H1 (cell line): ENCODE results near the gene LRP1. TPM values are rescaled to one million over a fixed set of nuclear protein-coding genes. Genes with fewer than 3 reads are reported as not detected.

Experiments used
- CTCF ChIA-PET: fragments of 300-600 bp; sonication (Branson Sonifier 250); formaldehyde crosslinking; loops from one replicate; lab custom pipeline; 2021; ENCODE audit not compliant: partially characterized antibody; lab: Charles Lee
- POLR2A ChIA-PET: fragments of 300-600 bp; sonication (Branson Sonifier 250); formaldehyde crosslinking; loops from one replicate; lab custom pipeline; 2021; ENCODE audit warnings: inconsistent platforms; ENCODE audit not compliant: partially characterized antibody; lab: Charles Lee
- DNase-seq, 2 experiments: peaks; one replicate each; pipeline versions ENCODE4 v3.0.0 to v3.0.0-alpha.2; 2010 to 2022; ENCODE audit warnings: low spot score in 2 of 2, low read depth in 1 of 2, mixed read lengths in 1 of 2
- FAIRE-seq: peaks from 2 replicates; lab custom pipeline; 2011; peaks lifted over from hg19 to GRCh38; lab: Jason Lieb, UNC
- H2AFZ ChIP-seq: 2 replicates; pipeline ENCODE4 v1.8.1; 2012; ENCODE audit warnings: low read length, inconsistent platforms
- H2AK5ac ChIP-seq: 2 replicates; pipeline ENCODE4 v1.6.1; 2013; ENCODE audit warnings: low read depth, low read length
- H2BK120ac ChIP-seq: replicated peaks from 2 replicates; pipeline ENCODE3; 2013; ENCODE audit warnings: low read depth, low read length, inconsistent platforms
- H2BK12ac ChIP-seq: 2 replicates; pipeline ENCODE4 v1.6.1; 2013; ENCODE audit warnings: low read depth, low read length
- H2BK15ac ChIP-seq: 2 replicates; pipeline ENCODE4 v1.6.1; 2013; ENCODE audit warnings: low read length
- H2BK20ac ChIP-seq: 2 replicates; pipeline ENCODE4 v1.6.1; 2013; ENCODE audit warnings: low read length
- H2BK5ac ChIP-seq: 2 replicates; pipeline ENCODE4 v1.6.1; 2013; ENCODE audit warnings: low read depth, low read length
- H3K14ac ChIP-seq: 2 replicates; pipeline ENCODE4 v1.6.1; 2013; ENCODE audit warnings: inconsistent platforms; ENCODE audit not compliant: insufficient read length
- H3K18ac ChIP-seq: 2 replicates; pipeline ENCODE4 v1.6.1; 2013; ENCODE audit warnings: low read length; ENCODE audit errors: extremely low read depth
- H3K23ac ChIP-seq: 2 replicates; pipeline ENCODE4 v1.6.1; 2013; ENCODE audit warnings: inconsistent platforms; ENCODE audit not compliant: insufficient read length
- H3K23me2 ChIP-seq: 2 replicates; pipeline ENCODE4 v1.6.1; 2013; ENCODE audit warnings: low read depth, low read length
- H3K27ac ChIP-seq: 2 replicates; pipeline ENCODE4 v1.6.1; 2011; ENCODE audit warnings: low read depth, low read length, inconsistent platforms
- H3K27me3 ChIP-seq, 4 experiments: replicated peaks in 1 of 4; 1 replicate in 1 of 4; 2 replicates in 3 of 4; pipeline versions ENCODE4 v1.6.1 to v1.8.1; 2011 to 2013; ENCODE audit warnings: low read length in 3 of 4, mild to moderate bottlenecking in 3 of 4, inconsistent platforms in 2 of 4, mixed read lengths in 2 of 4, moderate library complexity in 1 of 4; ENCODE audit not compliant: control insufficient read depth in 3 of 4, insufficient read depth in 3 of 4; ENCODE audit errors: extremely low read depth in 1 of 4
- H3K36me3 ChIP-seq, 4 experiments: 2 replicates each; pipeline versions ENCODE4 v1.6.1 to v1.8.1; 2011 to 2013; ENCODE audit warnings: mild to moderate bottlenecking in 4 of 4, low read length in 3 of 4, moderate library complexity in 2 of 4, control low read depth in 1 of 4, inconsistent platforms in 1 of 4; ENCODE audit not compliant: insufficient read depth in 4 of 4, control insufficient read depth in 2 of 4
- H3K4ac ChIP-seq: replicated peaks from 2 replicates; pipeline ENCODE3; 2013; ENCODE audit warnings: low read length, low read depth, mixed read lengths, inconsistent platforms; ENCODE audit not compliant: insufficient read length
- H3K4me1 ChIP-seq, 4 experiments: replicated peaks in 1 of 4; 1 replicate in 1 of 4; 2 replicates in 3 of 4; pipeline versions ENCODE4 v1.6.1 to v1.8.1; 2011 to 2013; ENCODE audit warnings: low read length in 3 of 4, inconsistent platforms in 2 of 4, mixed read lengths in 1 of 4; ENCODE audit not compliant: insufficient read depth in 4 of 4, control insufficient read depth in 3 of 4
- H3K4me2 ChIP-seq, 2 experiments: 2 replicates each; pipeline versions ENCODE4 v1.6.1 to v1.8.1; 2011 to 2013; ENCODE audit warnings: low read depth in 2 of 2, low read length in 2 of 2, control low read depth in 1 of 2, inconsistent platforms in 1 of 2, mild to moderate bottlenecking in 1 of 2; ENCODE audit not compliant: insufficient read depth in 1 of 2
- H3K4me3 ChIP-seq, 4 experiments: fragments of 200-600, 300-600 bp in 1 of 4; sonication (generic), shearing (Covaris generic), sonication (Bioruptor Twin) in 1 of 4; 2 replicates each; pipeline versions ENCODE4 v1.5.1 to v1.8.1; 2011 to 2016; ENCODE audit warnings: low read length in 4 of 4, low read depth in 3 of 4, control low read depth in 2 of 4, inconsistent platforms in 2 of 4, mild to moderate bottlenecking in 2 of 4, mixed read lengths in 1 of 4, moderate library complexity in 1 of 4; ENCODE audit not compliant: insufficient read depth in 2 of 4; ENCODE audit errors: extremely low read depth in 1 of 4
- H3K56ac ChIP-seq: replicated peaks from 2 replicates; pipeline ENCODE3; 2013; ENCODE audit warnings: low read depth, mild to moderate bottlenecking, mixed read lengths, low read length, inconsistent platforms; ENCODE audit not compliant: insufficient read length
- H3K79me1 ChIP-seq: 2 replicates; pipeline ENCODE4 v1.6.1; 2013; ENCODE audit warnings: low read depth, low read length, control low read depth
- H3K79me2 ChIP-seq, 2 experiments: 2 replicates each; pipeline versions ENCODE4 v1.6.1 to v1.8.1; 2012 to 2013; ENCODE audit warnings: low read length in 2 of 2, mild to moderate bottlenecking in 2 of 2, inconsistent platforms in 1 of 2; ENCODE audit not compliant: insufficient read depth in 2 of 2, control insufficient read depth in 1 of 2
- H3K9ac ChIP-seq, 4 experiments: replicated peaks in 1 of 4; 1 replicate in 1 of 4; 2 replicates in 3 of 4; pipeline versions ENCODE4 v1.6.1 to v1.8.1; 2011 to 2013; ENCODE audit warnings: low read depth in 3 of 4, low read length in 3 of 4, control low read depth in 2 of 4, mild to moderate bottlenecking in 2 of 4, moderate library complexity in 2 of 4, inconsistent platforms in 1 of 4; ENCODE audit errors: extremely low read depth in 1 of 4
- H3K9me3 ChIP-seq, 2 experiments: 2 replicates each; pipeline versions ENCODE4 v1.6.1 to v1.8.1; 2012 to 2013; ENCODE audit warnings: mild to moderate bottlenecking in 2 of 2, moderate library complexity in 2 of 2, control low read depth in 1 of 2, inconsistent platforms in 1 of 2, low read depth in 1 of 2, low read length in 1 of 2, mixed read lengths in 1 of 2; ENCODE audit not compliant: insufficient read depth in 2 of 2
- H4K20me1 ChIP-seq, 2 experiments: replicated peaks in 1 of 2; 2 replicates each; pipeline versions ENCODE3 to v1.8.1; 2011 to 2013; ENCODE audit warnings: inconsistent platforms in 2 of 2, low read length in 2 of 2, mild to moderate bottlenecking in 1 of 2; ENCODE audit not compliant: insufficient read depth in 2 of 2, control insufficient read depth in 1 of 2
- H4K5ac ChIP-seq: 2 replicates; pipeline ENCODE4 v1.6.1; 2013; ENCODE audit warnings: low read length, low read depth, mixed read lengths, inconsistent platforms; ENCODE audit not compliant: insufficient read length
- H4K8ac ChIP-seq: 2 replicates; pipeline ENCODE4 v1.8.0; 2013; ENCODE audit warnings: mild to moderate bottlenecking, moderate library complexity, low read length, inconsistent platforms; ENCODE audit not compliant: insufficient read depth; ENCODE audit errors: extremely low read depth
- H4K91ac ChIP-seq: replicated peaks from 2 replicates; pipeline ENCODE3; 2013; ENCODE audit warnings: low read length, mixed read lengths, inconsistent platforms; ENCODE audit not compliant: insufficient read length
- ASH2L ChIP-seq: fragments of 200-600, 300-600 bp; sonication (generic); IDR thresholded peaks from one replicate; pipeline ENCODE4 v1.7.1; 2017; ENCODE audit warnings: low read length
- BRCA1 ChIP-seq: IDR thresholded peaks from 2 replicates; pipeline ENCODE4 v1.6.1; 2012; ENCODE audit warnings: low read depth, low read length, improper control_type of control experiment
- EP300 ChIP-seq, 2 experiments: IDR thresholded peaks; 1 replicate in 1 of 2; 2 replicates in 1 of 2; pipeline ENCODE4 v1.6.1; 2011 to 2012; ENCODE audit warnings: low read depth in 2 of 2, low read length in 2 of 2, mild to moderate bottlenecking in 2 of 2, borderline replicate concordance in 1 of 2, inconsistent platforms in 1 of 2, moderate library complexity in 1 of 2
- HDAC6 ChIP-seq: IDR thresholded peaks from one replicate; pipeline ENCODE4 v1.7.1; 2012; ENCODE audit warnings: low read depth, mild to moderate bottlenecking, inconsistent platforms, low read length, moderate library complexity
- JUN ChIP-seq: IDR thresholded peaks from 2 replicates; pipeline ENCODE4 v1.6.1; 2011; ENCODE audit warnings: low read depth, mild to moderate bottlenecking, improper control_type of control experiment, low read length
- JUND ChIP-seq: IDR thresholded peaks from 2 replicates; pipeline ENCODE4 v1.6.1; 2011; ENCODE audit warnings: mild to moderate bottlenecking, improper control_type of control experiment, low read length
- RBBP5 ChIP-seq: IDR thresholded peaks from 2 replicates; pipeline ENCODE4 v1.7.1; 2012; ENCODE audit warnings: low read depth, mild to moderate bottlenecking, inconsistent platforms, low read length, moderate library complexity, borderline replicate concordance
- TEAD4 ChIP-seq: IDR thresholded peaks from 2 replicates; pipeline ENCODE4 v1.6.1; 2012; ENCODE audit warnings: low read depth, low read length, inconsistent platforms, mixed read lengths
- USF2 ChIP-seq: IDR thresholded peaks from 2 replicates; pipeline ENCODE4 v1.6.1; 2011; ENCODE audit warnings: low read length, improper control_type of control experiment
- WGBS, 2 experiments: shearing (Covaris generic) in 1 of 2; methylation state at CpG; one replicate each; pipeline versions ENCODE4 v1.1.6 to v1.1.7; 2013 to 2015; ENCODE audit warnings: low lambda C conversion rate in 2 of 2, mixed read lengths in 2 of 2, inconsistent platforms in 1 of 2, low coverage in 1 of 2, missing lambda C conversion rate in 1 of 2; ENCODE audit not compliant: insufficient replicate concordance in 2 of 2, insufficient coverage in 1 of 2, insufficient read length in 1 of 2; ENCODE audit errors: extremely low coverage in 1 of 2, missing lambda C conversion rate in 1 of 2; 5-methylcytosine and 5-hydroxymethylcytosine counted together
- polyA plus RNA-seq, 7 experiments: library from polyadenylated mRNA; depleted of rRNA in 3 of 7; stranded (reverse) in 5 of 7; unstranded in 2 of 7; fragments of >200 nt in 5 of 7; fragments of 200-250 nt in 2 of 7; gene quantifications; 1 replicate in 5 of 7; 2 replicates in 1 of 7; 4 replicates in 1 of 7; pipeline versions ENCODE4 v1.2.1 to v1.2.3, GENCODE V29; 2011 to 2013; ENCODE audit warnings: missing spikeins in 2 of 7, mixed read lengths in 2 of 7
- total RNA-seq: library from RNA; stranded (reverse); fragmentation: NEBNext Ultra II Directional; extraction: Animal tissue kit (Norgen Biotek cat#: 25700); gene quantifications from 2 replicates; pipeline ENCODE4 v1.2.1, GENCODE V29; 2021

Gene LRP1
- total and polyA plus RNA-seq, 2 of the 8 experiments (the other 6 are each of a cell fraction or from before 2014, with no cell fraction given) = 35.3 to 92.5 TPM

DNA sequence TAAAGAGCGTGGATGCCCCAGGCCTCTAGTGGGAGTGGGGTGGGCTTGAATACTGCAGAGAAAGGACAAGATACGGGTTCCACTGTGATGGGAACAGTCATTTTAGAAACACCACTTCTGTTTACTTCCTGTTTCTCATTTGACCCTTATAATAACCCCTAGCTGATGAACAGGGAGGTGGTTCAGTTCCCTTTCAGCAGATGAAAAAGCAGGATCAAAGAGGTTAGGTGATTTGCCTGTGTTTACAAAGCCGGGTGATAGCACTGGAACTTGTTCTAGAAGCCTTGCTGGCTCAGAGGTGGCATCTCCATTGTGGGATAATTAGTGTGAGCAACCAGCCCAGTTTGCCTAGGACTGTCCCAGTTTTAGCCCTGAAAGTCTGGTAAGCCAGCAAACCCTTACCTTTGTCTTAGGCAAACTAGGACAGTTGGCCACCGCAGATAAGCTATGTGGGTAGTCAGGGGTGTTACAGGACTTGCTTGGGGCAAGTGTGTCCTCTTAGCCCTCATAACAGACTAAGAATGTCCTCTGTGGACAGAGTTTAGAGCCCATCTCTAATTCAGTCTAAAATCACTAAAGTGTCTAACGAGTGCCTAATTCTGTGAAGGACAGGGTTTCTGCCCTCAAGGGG lies 26.6 kb downstream of the LRP1 start:
- Histone ChIP-seq H2BK20ac (no peak overlapping the region), H3K56ac (no peak overlapping the region), H2AK5ac (no peak overlapping the region), H3K36me3 (peaks cover 22 to 60% (median 53%) of the 10 kb centered on the region in 4 experiments; a peak in 7 of 8 replicates), H2BK15ac (no peak overlapping the region), H3K9ac (no peak overlapping the region), H4K8ac (no peak overlapping the region), H4K91ac (no peak overlapping the region), H3K4ac (no peak overlapping the region), H4K5ac (no peak overlapping the region), H2BK12ac (no peak overlapping the region), H3K4me1 (peaks cover 0 to 4% (median 1%) of the 10 kb centered on the region in 4 experiments; a peak in 3 of 7 replicates), H3K4me2 (no peak overlapping the region), H3K23ac (no peak overlapping the region), H3K27ac (no peak overlapping the region), H3K4me3 (no peak overlapping the region), H2BK120ac (no peak overlapping the region), H2BK5ac (no peak overlapping the region), H3K79me2 (no peaks in the 10 kb centered on the region)
- 84% methylated on average over 5 of the region's 5 CpGs; no CpG with 5 or more reads in 1 of the 2 experiments for WGBS, 2 experiments
- CTCF ChIA-PET = interaction anchor here (1.0 to 10.6 kb wide), 5 partner anchors 12 to 43 kb away, joined by 3 to 150 read pairs (median 4); no protein-coding TSS in a partner anchor
- TF ChIP-seq USF2 (no peak), JUN (no peak), ASH2L (no peak), JUND (no peak), BRCA1 (no peak), TEAD4 (no peak), EP300 (IDR thresholded peaks at IDR 0.05; ENCODE audit: borderline replicate concordance in 1 of 2, low read depth in 2 of 2, low read length in 2 of 2) (no peak), HDAC6 (no peak), RBBP5 (no peak)
- TF ChIP-seq, all 59 proteins: peak for 0
- Histone ChIP-seq H3K14ac (no peak overlapping the region), H3K79me1 (peaks cover 2% of the 10 kb centered on the region; the same call in 1 of the 2 replicates), H3K27me3 (no peaks in the 10 kb centered on the region), H4K20me1 (peaks cover 13 to 14% of the 10 kb centered on the region in 2 experiments), H3K9me3 (no peaks in the 10 kb centered on the region), H2AFZ (no peak overlapping the region), H3K18ac (no peak overlapping the region), H3K23me2 (no peaks in the 10 kb centered on the region)
- FAIRE-seq = no peak
- POLR2A ChIA-PET = interaction anchor here (1.0 to 10.8 kb wide), 4 partner anchors 9 to 23 kb away, joined by 3 to 75 read pairs (median 4); no protein-coding TSS in a partner anchor
- DNase-seq = no peak
